Fibroblast of lung (primary cell): ENCODE data around the gene MADCAM1.

Source experiments
- CTCF ChIP-seq, 2 donors: IDR thresholded peaks in 1 of 2; conservative IDR thresholded peaks in 1 of 2; 1 replicate in 1 of 2; 2 replicates in 1 of 2; pipeline ENCODE4 v1.5.1; 2011 to 2012; ENCODE audit warnings: low read length in 2 of 2, control low read depth in 1 of 2, inconsistent platforms in 1 of 2, low read depth in 1 of 2, mild to moderate bottlenecking in 1 of 2
- EZH2 ChIP-seq: IDR thresholded peaks from 2 replicates; pipeline ENCODE4 v1.5.1; 2012; ENCODE audit warnings: low read length, control low read depth, mild to moderate bottlenecking; ENCODE audit errors: missing control alignments

- TF ChIP-seq CTCF (conservative IDR thresholded peaks at IDR 0.05 in 1 of 2, IDR thresholded peaks at IDR 0.05 in 1 of 2; ENCODE audit: low read depth in 1 of 2, low read length in 2 of 2) (peak; percentile 37 to 56), EZH2 (no peak)
These were observed 16.1 kb upstream of the MADCAM1 start for GRCh38 chr19:480016-480855.
